Right atrium auricular region (tissue), 2 donors: ENCODE data around the gene SRMS. TPM values are rescaled to one million over a fixed set of nuclear protein-coding genes. Genes with fewer than 3 reads are reported as not detected.

ENCODE experiments used
- DNase-seq: peaks from one replicate; pipeline ENCODE4 v3.0.0-alpha.2; 2019; ENCODE audit warnings: low spot score
- H3K27ac ChIP-seq, 2 donors: fragments of 200-600 bp; sonication (generic); 1 replicate in 1 of 2; 2 replicates in 1 of 2; pipeline ENCODE4 v1.5.1; 2016 to 2019
- H3K27me3 ChIP-seq, 2 donors: fragments of 200-600 bp; sonication (generic); one replicate each; pipeline versions ENCODE4 v1.5.1 to v1.6.0; 2017 to 2019
- H3K36me3 ChIP-seq: fragments of 200-600 bp; sonication (generic); one replicate; pipeline ENCODE4 v1.5.1; 2016
- H3K4me1 ChIP-seq, 2 donors: fragments of 200-600 bp; sonication (generic); one replicate each; pipeline versions ENCODE4 v1.5.1 to v1.6.0; 2017 to 2019
- H3K4me3 ChIP-seq, 2 donors: fragments of 200-600 bp; sonication (generic); 1 replicate in 1 of 2; 2 replicates in 1 of 2; pipeline ENCODE4 v1.5.1; 2017 to 2019; ENCODE audit warnings: mild to moderate bottlenecking in 1 of 2, moderate library complexity in 1 of 2
- H3K9me3 ChIP-seq, 2 donors: fragments of 200-600 bp; sonication (generic); one replicate each; pipeline ENCODE4 v1.5.1; 2019
- total RNA-seq, 2 donors: library from RNA; depleted of rRNA; stranded (reverse); fragments of >200 nt; gene quantifications; one replicate each; pipeline ENCODE4 v1.1.0, GENCODE V29; 2016
- TF ChIP-seq, protein P1 (sequence below), 2 donors: fragments of 200-600 bp; sonication (generic); IDR thresholded peaks; one replicate each; pipeline ENCODE4 v1.5.1; 2019; ENCODE audit warnings: antibody characterized with exemption in 2 of 2

The SRMS gene
- total RNA-seq, 2 donors from 2014 or later, result not detected

DNA sequence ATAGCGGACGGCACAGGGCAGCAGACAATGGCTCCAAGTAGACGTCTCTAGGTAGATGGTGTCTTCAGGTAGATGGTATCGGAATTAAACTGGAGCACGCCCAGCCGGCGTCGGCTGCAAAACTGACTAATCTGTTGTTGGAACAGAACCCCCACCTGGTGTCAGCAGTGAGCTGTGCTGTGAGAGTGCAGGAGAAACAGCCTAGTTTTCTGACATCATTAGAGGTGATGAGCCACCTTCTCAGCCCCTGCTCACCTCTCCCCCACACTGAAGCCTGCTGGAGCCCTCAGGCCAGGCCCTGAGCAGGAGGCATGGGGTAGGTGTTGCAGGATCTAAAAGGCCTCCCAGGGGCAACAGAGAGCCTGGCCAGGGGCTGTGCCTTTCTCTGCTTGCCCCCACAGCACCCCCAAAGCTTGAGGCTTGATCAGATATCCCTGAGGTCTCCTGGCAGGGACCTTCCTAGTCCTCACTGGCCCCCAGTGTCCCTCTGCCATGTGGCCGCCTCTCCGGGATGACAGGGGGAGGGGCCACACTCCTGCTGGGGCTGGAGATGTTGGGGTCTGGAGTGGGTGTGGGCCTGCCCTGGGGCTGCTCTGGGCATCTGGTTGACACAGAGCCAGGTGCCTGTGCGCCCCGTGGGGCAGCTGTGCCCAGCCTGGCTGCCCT lies 33.4 kb upstream of the SRMS start:
- TF ChIP-seq, protein P1, sequence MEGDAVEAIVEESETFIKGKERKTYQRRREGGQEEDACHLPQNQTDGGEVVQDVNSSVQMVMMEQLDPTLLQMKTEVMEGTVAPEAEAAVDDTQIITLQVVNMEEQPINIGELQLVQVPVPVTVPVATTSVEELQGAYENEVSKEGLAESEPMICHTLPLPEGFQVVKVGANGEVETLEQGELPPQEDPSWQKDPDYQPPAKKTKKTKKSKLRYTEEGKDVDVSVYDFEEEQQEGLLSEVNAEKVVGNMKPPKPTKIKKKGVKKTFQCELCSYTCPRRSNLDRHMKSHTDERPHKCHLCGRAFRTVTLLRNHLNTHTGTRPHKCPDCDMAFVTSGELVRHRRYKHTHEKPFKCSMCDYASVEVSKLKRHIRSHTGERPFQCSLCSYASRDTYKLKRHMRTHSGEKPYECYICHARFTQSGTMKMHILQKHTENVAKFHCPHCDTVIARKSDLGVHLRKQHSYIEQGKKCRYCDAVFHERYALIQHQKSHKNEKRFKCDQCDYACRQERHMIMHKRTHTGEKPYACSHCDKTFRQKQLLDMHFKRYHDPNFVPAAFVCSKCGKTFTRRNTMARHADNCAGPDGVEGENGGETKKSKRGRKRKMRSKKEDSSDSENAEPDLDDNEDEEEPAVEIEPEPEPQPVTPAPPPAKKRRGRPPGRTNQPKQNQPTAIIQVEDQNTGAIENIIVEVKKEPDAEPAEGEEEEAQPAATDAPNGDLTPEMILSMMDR (IDR thresholded peaks at IDR 0.05), result peak in 1 of 2 donors; percentile 35
- H3K36me3 ChIP-seq, result no peaks in the 10 kb centered on the region
- DNase-seq, result no peak
- no peak overlapping the region for H3K4me3 ChIP-seq
- no peaks in the 10 kb centered on the region for H3K4me1 ChIP-seq
- H3K27ac ChIP-seq, result no peak overlapping the region
- no peaks in the 10 kb centered on the region for H3K27me3 ChIP-seq
- H3K9me3 ChIP-seq, result no peaks in the 10 kb centered on the region

DNA sequence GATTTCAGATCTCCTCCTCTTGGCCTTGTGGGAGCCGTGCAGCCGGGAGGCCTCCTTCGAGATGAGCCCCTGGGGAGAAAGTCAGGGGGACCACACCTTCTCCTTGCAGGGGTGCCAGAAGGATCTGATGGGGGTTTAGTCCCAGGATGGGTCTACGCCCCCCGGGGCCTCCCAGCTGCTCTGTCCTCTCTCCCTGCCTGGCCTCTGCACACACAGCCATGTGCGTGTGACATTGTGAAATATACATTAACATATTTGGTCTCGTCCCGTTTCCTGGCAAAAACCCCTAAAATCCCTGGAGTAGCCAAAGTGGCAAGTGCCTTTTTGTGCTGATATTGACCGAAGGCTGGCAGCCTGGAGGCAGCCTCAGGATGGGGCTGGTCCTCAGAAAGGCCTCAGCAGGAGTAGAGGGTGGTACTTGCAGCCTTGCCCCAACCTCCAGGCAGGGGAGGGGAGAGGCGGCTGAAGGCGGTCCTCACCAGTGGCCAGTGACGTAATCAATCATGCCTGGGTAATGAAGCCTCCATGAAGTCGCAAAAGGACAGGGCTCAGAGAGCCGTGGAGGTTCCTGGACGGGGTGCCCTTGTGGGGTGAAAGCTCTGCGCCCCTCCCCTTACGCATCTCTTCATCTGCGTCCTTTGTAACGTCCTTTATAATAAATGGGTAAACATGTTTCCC lies 31.6 kb upstream of the SRMS start:
- Histone ChIP-seq H3K4me1 (peaks cover 0 to 12% of the 10 kb centered on the region in 2 donors), H3K36me3 (no peaks in the 10 kb centered on the region), H3K27me3 (no peaks in the 10 kb centered on the region), H3K27ac (no peak overlapping the region), H3K4me3 (no peak overlapping the region), H3K9me3 (no peaks in the 10 kb centered on the region)
- TF ChIP-seq, protein P1 (IDR thresholded peaks at IDR 0.05), result no peak
- no peak for DNase-seq

DNA sequence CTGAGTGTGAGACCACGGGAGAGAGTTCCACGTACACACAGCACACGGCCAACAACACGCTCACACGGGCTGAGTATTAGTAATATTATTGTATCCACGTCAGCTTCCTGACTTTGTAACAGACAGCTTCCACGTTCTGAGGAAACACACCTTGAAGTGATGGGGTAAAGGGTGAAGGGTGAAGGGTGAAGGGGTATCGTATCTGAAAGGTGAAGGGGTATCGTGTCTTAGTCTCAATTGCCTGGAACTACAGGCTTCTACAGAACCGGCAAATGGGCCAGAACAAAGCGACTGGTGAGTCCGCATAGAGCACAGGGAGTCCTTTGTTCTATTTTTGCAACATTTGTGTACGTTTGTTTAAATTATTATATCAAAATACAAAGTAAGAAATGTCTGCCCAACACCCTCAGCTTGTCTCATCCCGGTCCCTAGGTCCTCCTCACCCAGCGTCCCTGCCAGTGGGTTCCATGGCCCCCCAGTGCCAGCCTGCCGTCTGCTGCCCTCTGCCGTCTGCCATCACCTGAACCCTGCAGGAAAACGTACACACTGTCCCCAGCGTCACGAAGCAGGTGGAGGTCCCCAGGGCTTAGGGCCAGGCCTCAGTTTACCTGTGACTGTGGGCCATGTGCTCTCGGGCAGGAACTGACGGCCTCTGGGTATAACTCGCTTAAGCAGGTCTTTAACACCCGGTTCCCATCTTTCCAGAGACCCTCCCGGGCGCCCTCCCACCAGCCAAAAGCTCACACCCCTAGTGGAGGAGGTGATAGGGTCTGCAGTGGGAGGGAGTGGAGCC lies 30.9 kb upstream of the SRMS start:
- no peak for DNase-seq
- H3K36me3 ChIP-seq, result no peaks in the 10 kb centered on the region
- H3K4me3 ChIP-seq, result no peak overlapping the region
- H3K27ac ChIP-seq, result no peak overlapping the region
- TF ChIP-seq, protein P1 (IDR thresholded peaks at IDR 0.05), result no peak
- peaks cover 0 to 17% of the 10 kb centered on the region in 2 donors for H3K4me1 ChIP-seq
- no peaks in the 10 kb centered on the region for H3K9me3 ChIP-seq
- H3K27me3 ChIP-seq, result no peaks in the 10 kb centered on the region

DNA sequence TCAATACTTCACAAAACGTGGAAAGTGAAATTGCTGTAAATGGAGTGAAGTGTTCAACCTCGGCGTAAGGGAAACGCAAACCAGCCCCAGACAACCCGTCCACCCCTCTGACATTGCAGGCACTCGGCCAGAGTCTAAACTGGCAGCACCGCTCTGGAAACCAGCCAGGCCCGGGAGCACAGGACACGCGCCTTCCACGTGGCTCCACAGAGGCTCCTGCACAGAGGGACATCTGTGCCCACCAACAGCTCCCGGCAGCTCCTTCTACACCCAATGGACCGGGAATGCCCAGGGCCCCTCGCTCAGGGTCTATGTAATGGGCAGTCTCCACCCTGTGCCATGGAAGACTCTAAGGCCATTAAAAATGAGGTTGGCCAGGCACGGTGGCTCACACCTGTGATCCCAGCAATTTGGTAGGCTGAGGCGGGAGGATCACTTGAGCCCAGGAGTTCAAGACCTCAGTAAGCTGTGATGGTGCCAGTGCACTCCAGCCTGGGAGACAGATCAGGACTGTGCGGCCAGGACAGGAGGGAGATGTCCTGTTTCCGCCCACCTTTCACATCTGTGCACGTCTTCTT lies 29.9 kb upstream of the SRMS start:
- peaks cover 0 to 25% of the 10 kb centered on the region in 2 donors for H3K4me1 ChIP-seq
- DNase-seq, result no peak
- H3K4me3 ChIP-seq, result no peak overlapping the region
- H3K36me3 ChIP-seq, result peaks cover 3% of the 10 kb centered on the region
- TF ChIP-seq, protein P1 (IDR thresholded peaks at IDR 0.05), result no peak
- peak overlapping the region; percentile 16 to 58 for H3K27ac ChIP-seq
- no peaks in the 10 kb centered on the region for H3K9me3 ChIP-seq
- H3K27me3 ChIP-seq, result no peaks in the 10 kb centered on the region

DNA sequence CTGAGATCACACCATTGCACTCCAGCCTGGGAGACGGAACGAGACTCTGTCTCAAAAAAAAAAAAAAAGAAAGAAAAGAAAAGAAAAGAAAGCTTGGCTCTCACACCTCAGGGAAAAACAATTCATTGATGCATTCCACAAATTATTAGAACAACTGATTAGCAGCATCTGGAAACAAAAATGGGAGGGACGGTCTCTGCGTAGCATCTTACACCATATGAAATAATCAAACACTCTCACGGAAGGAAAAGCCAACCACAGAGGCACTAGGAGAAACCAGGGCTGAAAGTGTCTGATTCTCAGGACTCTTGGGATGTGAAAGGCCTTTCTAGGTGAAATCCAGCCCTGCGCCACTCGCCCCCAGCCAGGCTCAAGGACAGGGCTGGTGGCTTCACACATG lies 28.8 kb upstream of the SRMS start:
- TF ChIP-seq, protein P1 (IDR thresholded peaks at IDR 0.05), result no peak
- no peaks in the 10 kb centered on the region for H3K27me3 ChIP-seq
- H3K4me3 ChIP-seq, result no peak overlapping the region
- H3K27ac ChIP-seq, result peak overlapping the region; percentile 16 to 58
- peaks cover 9% of the 10 kb centered on the region for H3K36me3 ChIP-seq
- no peaks in the 10 kb centered on the region for H3K9me3 ChIP-seq
- peaks cover 0 to 25% of the 10 kb centered on the region in 2 donors for H3K4me1 ChIP-seq
- no peak for DNase-seq
